SJCRH30 (cell line): ENCODE results near the gene ZNF8. TPM values are rescaled to one million over a fixed set of nuclear protein-coding genes. Genes with fewer than 3 reads are reported as not detected.
A peak's percentile ranks its signal among the peaks of the same experiment; 100 is the strongest.

Source experiments
- DNase-seq, 2 experiments: peaks; one replicate each; pipeline ENCODE4 v3.0.0-alpha.2; 2015 to 2020
- H3K27ac ChIP-seq: fragments of 250-450 bp; sonication (Bioruptor Pico); 2 replicates; pipeline ENCODE4 v1.5.1; 2020; ENCODE audit warnings: mild to moderate bottlenecking, moderate library complexity
- H3K27me3 ChIP-seq: fragments of 250-450 bp; sonication (Bioruptor Pico); 2 replicates; pipeline ENCODE4 v1.5.1; 2020; ENCODE audit warnings: mild to moderate bottlenecking, moderate library complexity
- H3K36me3 ChIP-seq: fragments of 250-450 bp; sonication (Bioruptor Pico); 2 replicates; pipeline ENCODE4 v1.5.1; 2020; ENCODE audit warnings: mild to moderate bottlenecking, moderate library complexity
- H3K4me1 ChIP-seq: fragments of 250-450 bp; sonication (Bioruptor Pico); 2 replicates; pipeline ENCODE4 v1.5.1; 2020; ENCODE audit warnings: mild to moderate bottlenecking, moderate library complexity
- H3K4me3 ChIP-seq: fragments of 250-450 bp; sonication (Bioruptor Pico); 2 replicates; pipeline ENCODE4 v1.5.1; 2020; ENCODE audit warnings: mild to moderate bottlenecking, moderate library complexity
- H3K9me3 ChIP-seq: fragments of 250-450 bp; sonication (Bioruptor Pico); replicated peaks from 2 replicates; pipeline ENCODE4 v1.5.1; 2020; ENCODE audit warnings: mild to moderate bottlenecking, moderate library complexity
- total RNA-seq: library from RNA; depleted of rRNA; stranded (reverse); fragments of >200 nt; shearing (Covaris generic); gene quantifications from 2 replicates; pipeline ENCODE4 v1.2.3, GENCODE V29; 2014

ZNF8 gene
- total RNA-seq, 1 experiment from 2014 or later = 13.4 TPM

DNA sequence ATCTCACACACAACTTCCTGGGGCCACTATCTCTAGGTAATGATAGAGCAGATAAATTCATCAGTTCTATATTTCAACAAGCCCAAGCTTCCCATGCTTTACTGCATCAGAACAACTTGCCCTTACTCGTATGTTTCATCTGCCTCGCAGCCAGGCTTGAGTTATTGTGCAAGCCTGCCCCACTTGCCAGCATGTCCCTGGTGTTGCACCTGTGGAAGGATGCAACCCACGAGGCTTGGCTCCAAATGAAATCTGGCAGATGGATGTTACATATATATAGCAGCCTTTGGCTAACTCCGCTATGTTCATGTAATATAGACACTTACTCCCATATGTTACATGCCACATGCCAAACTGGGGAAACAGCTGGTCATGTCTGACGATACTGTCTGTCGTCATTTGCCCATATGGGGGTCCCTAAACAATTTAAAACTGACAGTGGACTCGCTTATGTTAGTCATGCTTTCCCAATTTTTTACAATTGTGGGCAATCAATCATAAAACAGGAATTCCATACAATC is 32.6 kb downstream of the ZNF8 start:
- Histone ChIP-seq H3K9me3 (peaks cover 7% of the 10 kb centered on the region), H3K4me1 (no peaks in the 10 kb centered on the region), H3K27me3 (no peaks in the 10 kb centered on the region), H3K36me3 (peaks cover 82% of the 10 kb centered on the region), H3K4me3 (no peak overlapping the region), H3K27ac (no peak overlapping the region)
- no peak for DNase-seq

DNA sequence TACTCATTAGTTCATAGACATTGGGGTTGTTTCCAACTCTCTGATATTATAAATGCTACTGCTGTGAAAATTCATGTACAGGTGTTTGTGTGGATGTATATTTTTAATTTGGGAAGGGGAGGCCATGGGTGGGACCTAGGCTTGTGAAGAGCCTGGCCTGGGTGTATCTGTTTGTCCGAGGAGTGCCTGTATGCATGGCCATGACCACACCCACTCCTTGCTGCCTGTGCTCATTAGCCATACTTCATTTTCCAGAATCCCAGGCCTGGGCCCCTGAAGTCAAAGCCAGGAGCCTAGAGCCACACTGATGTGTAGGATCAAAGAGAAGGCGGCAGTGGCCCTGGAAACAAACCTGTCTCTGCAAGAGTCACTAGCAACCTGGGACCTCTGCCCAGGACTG is 36.8 kb downstream of the ZNF8 start:
- Histone ChIP-seq H3K27ac (no peak overlapping the region), H3K4me1 (no peaks in the 10 kb centered on the region), H3K4me3 (no peak overlapping the region), H3K9me3 (no peaks in the 10 kb centered on the region; the same call in 1 of the 2 replicates), H3K27me3 (no peaks in the 10 kb centered on the region), H3K36me3 (peaks cover 47% of the 10 kb centered on the region)
- no peak for DNase-seq

DNA sequence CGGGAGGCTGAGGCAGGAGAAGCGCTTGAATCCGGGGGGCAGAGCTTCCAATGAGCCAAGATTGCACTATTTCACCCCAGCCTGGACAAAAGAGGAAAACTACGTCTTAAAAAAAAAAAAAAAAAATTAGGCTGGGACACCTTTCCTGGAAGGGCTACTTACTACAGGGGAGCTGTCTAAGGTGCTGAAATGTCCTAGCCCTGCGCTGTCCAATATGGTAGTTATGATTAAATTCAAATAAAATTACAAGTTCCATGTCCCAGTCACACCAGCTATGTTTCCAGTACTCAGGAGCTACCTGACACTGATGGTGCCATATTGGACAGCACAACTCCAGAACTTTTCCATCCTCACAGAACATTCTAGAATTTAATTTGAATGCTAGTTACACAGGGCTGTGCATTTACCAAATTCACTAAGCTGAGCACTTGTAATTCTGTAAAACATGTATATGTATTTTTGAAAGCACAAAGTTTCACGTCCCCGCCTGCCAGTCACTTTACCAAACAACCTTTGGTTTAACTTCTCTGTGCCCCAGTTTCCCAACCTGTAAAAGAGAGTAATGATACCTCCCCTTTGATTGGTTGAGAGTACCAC is 38.8 kb downstream of the ZNF8 start:
- Histone ChIP-seq H3K36me3 (peaks cover 30% of the 10 kb centered on the region), H3K4me3 (no peak overlapping the region), H3K27me3 (no peaks in the 10 kb centered on the region), H3K27ac (no peak overlapping the region), H3K9me3 (no peaks in the 10 kb centered on the region; the same call in 1 of the 2 replicates), H3K4me1 (no peaks in the 10 kb centered on the region)
- DNase-seq = peak; percentile 25 to 69

DNA sequence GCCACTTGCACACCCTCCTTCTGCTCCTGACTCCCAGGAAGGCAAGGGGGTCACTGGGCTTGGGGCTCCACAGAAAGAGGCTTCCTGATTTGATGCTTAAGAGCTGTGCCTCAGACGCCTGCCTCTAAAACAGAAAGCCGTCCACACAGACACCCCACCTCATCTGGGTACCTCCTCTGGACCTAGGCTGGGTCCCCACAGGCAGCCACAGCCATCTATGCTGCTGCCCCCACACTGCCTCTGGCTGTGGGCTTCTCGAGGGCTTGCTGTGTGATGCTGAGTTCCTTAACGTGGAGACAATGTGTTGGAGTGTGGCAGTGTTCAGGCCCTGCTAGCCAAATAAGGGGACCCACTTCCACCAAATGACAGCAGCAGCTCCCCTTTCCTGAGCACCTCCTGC is 39.5 kb downstream of the ZNF8 start:
- peaks cover 23% of the 10 kb centered on the region for H3K36me3 ChIP-seq
- no peaks in the 10 kb centered on the region for H3K27me3 ChIP-seq
- DNase-seq = no peak
- no peak overlapping the region for H3K4me3 ChIP-seq
- H3K4me1 ChIP-seq = no peaks in the 10 kb centered on the region
- H3K27ac ChIP-seq = no peak overlapping the region
- H3K9me3 ChIP-seq = no peaks in the 10 kb centered on the region; the same call in 1 of the 2 replicates

DNA sequence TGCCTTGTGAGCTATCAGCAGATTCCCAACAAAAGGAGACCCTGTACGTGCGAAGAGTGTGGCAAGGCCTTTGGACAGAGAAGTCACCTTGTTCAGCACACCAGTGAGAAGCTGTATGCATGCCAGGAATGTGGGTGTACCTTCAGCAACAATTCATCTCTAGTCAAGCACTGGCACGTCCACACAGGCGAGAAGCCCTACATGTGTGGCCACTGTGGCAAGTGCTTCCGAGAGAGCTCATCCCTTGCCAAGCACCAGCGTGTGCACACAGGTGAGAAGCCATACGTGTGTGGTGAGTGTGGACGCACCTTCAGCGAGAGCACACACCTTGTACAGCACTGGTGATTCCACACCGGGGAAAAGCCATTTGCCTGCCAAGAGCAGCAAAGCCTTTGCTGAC is 40.5 kb downstream of the ZNF8 start:
- Histone ChIP-seq H3K4me1 (no peaks in the 10 kb centered on the region), H3K27ac (no peak overlapping the region), H3K9me3 (no peaks in the 10 kb centered on the region), H3K36me3 (peaks cover 15% of the 10 kb centered on the region), H3K4me3 (no peak overlapping the region), H3K27me3 (no peaks in the 10 kb centered on the region)
- DNase-seq = no peak

DNA sequence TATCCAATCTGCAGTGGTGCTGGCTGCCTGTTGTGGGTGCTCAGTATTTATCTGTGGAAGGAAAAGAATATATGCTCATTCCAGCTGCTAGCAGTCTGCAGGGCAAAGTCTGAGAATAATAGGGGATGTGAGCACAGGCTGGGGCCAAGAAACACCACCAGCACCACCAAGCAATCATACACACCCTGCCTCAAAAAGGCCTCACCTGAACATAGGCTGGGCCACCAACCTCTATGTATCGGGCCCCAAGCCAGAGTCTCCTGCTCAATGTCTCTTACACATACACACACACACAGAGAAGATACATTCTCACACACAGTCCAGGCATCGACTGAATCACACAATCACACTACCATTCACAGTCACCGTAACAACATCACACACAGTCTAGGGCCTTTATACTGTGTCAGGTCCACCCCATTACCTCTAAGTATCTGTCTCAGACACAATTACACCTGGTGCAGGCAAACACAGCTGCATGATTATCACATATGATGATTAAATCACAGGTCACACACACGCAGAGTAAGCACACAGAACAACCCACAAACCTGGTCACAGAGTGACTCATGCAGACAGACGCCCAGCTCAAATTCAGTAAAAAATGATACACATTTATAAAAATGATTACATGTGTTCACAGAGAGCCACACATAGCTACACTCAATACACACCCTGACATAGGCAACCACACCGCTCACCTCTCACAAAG is 46.7 kb downstream of the ZNF8 start:
- H3K4me3 ChIP-seq = no peak overlapping the region
- H3K4me1 ChIP-seq = no peaks in the 10 kb centered on the region
- no peaks in the 10 kb centered on the region for H3K9me3 ChIP-seq
- H3K36me3 ChIP-seq = 0 out of 2 replicates have a peak, but pooled peaks cover 4% of the 10 kb centered on the region
- no peak overlapping the region for H3K27ac ChIP-seq
- no peaks in the 10 kb centered on the region for H3K27me3 ChIP-seq
- no peak for DNase-seq

DNA sequence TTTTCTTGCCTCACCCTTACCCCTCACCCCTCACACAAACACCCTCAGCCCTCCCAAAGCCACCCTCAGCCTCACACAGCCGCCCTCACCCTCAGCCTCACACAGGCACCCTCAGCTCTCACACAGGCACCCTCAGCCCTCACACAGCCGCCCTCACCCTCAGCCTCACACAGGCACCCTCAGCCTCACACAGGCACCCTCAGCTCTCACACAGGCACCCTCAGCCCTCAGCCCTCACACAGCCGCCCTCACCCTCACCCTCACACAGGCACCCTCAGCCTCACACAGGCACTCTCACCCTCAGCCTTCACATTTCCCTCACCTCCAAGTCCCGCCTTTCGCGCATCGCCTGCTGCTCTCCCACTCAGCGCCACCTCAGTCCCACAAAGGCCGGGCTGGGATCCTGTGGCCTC is 47.8 kb downstream of the ZNF8 start:
- Histone ChIP-seq H3K36me3 (0 out of 2 replicates have a peak, but pooled peaks cover 4% of the 10 kb centered on the region), H3K4me3 (peak overlapping the region; percentile 90), H3K27ac (peak overlapping the region; percentile 70; the same call in 1 of the 2 replicates), H3K4me1 (no peaks in the 10 kb centered on the region), H3K27me3 (no peaks in the 10 kb centered on the region), H3K9me3 (no peaks in the 10 kb centered on the region)
- no peak for DNase-seq

DNA sequence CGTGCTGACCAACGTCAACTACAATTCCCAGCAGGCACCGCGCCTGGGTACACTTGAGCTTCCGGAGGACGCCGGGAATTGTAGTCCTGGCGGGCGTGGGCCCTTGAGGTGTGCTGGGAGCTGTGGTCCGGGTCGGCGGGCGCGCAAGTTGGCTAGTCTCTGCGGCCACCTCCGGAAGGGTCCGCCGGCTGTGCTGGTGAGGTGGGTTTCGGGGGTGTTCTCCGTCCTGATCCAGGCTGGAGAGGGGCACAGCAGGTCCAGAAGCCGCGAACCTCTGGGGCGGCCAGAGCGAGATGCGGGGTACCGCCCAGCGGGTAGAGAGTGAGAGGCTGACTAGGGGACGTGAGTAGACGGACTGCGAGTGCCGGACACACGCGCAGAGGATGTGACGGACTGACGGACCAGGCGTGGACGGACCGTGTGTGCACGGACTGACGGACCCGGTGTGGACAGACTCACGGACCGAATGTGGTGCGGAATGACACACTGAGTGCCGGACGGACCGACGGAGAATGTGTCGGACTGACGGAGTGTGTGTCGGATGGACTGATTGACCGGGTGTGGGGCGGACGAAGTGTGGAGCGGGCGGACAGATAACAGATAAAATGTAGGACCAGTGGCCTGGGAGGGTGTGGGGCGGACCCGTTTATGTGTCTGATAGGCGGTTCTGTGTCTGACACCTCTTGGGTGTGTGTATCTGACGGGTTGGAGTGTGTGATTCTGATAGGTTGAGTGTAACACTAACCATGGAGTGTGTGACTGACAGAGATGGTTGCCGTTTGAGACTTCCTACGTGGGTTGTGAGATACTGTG is 48.4 kb downstream of the ZNF8 start, which contains the start of gene ZSCAN22:
Gene ZSCAN22 (plus strand): TSS at position 81 of the 813 bp plus-strand sequence. CDS start 7,809 bp downstream, outside the sequence.
- Histone ChIP-seq H3K27me3 (no peaks in the 10 kb centered on the region), H3K9me3 (no peaks in the 10 kb centered on the region), H3K4me1 (no peaks in the 10 kb centered on the region), H3K36me3 (0 out of 2 replicates have a peak, but pooled peaks cover 4% of the 10 kb centered on the region), H3K4me3 (peak within 1 kb of the TSS; percentile 90), H3K27ac (peak within 1 kb of the TSS; percentile 70)
- peak; percentile 96 to 97 for DNase-seq

DNA sequence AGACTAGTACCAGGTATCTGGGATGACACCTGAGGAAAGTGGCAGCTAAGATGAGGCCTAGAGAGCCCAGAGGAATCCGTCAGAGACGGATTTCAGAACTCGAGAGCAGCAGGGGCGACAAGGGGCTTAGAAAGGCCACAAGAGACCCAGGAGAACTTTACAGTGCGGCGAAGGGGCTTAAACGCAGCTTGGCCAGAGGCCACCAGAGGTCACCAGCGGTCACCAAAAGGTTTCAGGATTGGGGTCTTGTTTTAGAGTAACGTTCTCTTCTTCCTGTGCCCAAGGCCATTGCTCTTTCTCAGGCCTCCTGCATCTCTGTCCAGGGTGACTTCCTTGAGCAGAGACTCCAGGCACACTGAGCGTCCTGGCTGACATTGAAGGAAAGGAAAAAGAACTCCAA is 50.2 kb downstream of the ZNF8 start:
- H3K9me3 ChIP-seq = no peaks in the 10 kb centered on the region
- DNase-seq = peak; percentile 31 to 59
- H3K27ac ChIP-seq = no peak overlapping the region
- no peaks in the 10 kb centered on the region for H3K36me3 ChIP-seq
- no peaks in the 10 kb centered on the region for H3K27me3 ChIP-seq
- no peak overlapping the region for H3K4me3 ChIP-seq
- H3K4me1 ChIP-seq = no peaks in the 10 kb centered on the region

DNA sequence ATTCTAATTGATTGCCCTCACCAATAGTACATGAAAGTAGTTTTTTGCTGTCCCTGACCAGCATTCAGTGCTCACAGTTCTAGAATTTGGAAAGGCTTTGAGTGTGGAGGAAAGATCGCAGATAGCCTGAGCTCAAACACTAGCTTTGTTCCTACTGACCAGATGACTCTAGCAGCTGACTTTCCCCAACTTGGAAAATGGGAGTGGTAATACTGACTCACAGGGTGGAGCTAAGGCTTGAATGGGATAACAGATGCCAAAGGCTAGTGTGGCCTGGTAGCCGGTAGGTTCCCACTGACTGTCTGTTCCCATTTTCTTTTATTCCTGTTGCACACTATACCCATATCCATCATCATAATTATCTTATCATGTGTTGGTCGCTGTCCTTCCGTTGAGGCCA is 51.7 kb downstream of the ZNF8 start:
- peak in 1 of 2 experiments; percentile 25 for DNase-seq

DNA sequence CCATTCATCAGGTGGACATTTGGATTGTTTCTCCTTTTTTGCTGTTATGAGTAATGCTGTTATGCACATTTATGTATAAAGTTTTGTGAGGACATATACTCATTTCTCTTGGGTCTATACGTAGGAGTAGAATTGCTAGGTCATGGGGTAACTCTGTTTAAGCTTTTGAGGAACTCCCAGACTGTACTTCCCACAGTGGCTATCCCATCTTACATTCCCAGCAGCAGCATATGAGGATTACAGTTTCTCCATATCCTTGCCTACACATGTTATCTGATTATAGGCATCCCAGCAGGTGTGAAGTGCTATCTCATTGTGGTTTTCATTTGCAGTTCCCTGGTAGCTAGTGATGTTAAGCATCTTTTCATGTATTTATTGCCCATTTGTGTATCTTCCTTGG is 53.9 kb downstream of the ZNF8 start:
- Histone ChIP-seq H3K36me3 (peaks cover 11% of the 10 kb centered on the region; the same call in 1 of the 2 replicates), H3K4me3 (no peak overlapping the region), H3K9me3 (no peaks in the 10 kb centered on the region), H3K27ac (no peak overlapping the region), H3K4me1 (no peaks in the 10 kb centered on the region), H3K27me3 (no peaks in the 10 kb centered on the region)
- DNase-seq = no peak

More for the DNA sequence above, 51.7 kb downstream of the ZNF8 start:
- Histone ChIP-seq H3K27ac (no peak overlapping the region), H3K9me3 (no peaks in the 10 kb centered on the region), H3K36me3 (peaks cover 1% of the 10 kb centered on the region; the same call in 1 of the 2 replicates), H3K27me3 (no peaks in the 10 kb centered on the region), H3K4me1 (no peaks in the 10 kb centered on the region), H3K4me3 (no peak overlapping the region)

DNA sequence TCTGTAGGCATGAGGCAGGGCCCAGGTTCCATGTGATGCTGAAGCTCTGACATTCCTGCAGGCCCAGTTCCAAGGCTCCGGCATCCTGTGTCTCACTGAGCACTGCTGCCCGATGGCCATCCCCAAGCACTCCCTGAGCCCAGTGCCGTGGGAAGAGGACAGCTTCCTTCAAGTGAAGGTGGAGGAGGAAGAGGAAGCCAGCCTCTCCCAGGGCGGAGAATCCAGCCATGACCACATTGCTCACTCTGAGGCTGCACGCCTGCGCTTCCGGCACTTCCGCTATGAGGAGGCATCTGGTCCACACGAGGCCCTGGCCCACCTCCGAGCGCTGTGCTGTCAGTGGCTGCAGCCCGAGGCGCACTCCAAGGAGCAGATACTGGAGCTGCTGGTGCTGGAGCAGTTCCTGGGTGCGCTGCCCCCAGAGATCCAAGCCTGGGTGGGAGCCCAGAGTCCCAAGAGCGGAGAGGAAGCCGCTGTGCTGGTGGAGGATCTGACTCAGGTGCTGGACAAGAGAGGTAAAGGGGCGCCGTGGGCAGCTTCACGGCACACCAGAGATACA is 56.0 kb downstream of the ZNF8 start:
- no peak for DNase-seq
- no peak overlapping the region for H3K27ac ChIP-seq
- peaks cover 21% of the 10 kb centered on the region for H3K36me3 ChIP-seq
- no peaks in the 10 kb centered on the region for H3K9me3 ChIP-seq
- no peaks in the 10 kb centered on the region for H3K27me3 ChIP-seq
- no peaks in the 10 kb centered on the region for H3K4me1 ChIP-seq
- no peak overlapping the region for H3K4me3 ChIP-seq

DNA sequence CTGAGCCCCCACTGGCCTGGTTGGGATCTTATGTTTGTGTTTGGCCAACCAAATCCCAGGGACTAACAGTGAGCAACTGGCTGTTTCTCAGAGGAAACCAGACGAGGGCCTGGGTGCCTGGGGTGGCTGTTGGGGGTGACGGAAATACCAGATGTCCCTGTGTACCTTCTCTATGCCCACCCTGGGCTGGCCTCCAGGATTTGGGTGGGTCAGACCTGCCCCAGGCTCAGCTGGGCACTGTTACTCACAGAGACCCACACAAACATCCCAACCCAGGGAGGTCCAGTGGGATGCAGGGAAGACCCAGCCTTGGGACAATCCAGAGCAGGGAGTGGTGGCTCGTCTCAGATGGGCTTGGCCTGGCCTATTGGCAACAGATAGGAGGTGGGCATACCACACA is 56.9 kb downstream of the ZNF8 start:
- Histone ChIP-seq H3K4me1 (no peaks in the 10 kb centered on the region), H3K36me3 (peaks cover 21% of the 10 kb centered on the region), H3K27ac (no peak overlapping the region), H3K9me3 (no peaks in the 10 kb centered on the region), H3K27me3 (no peaks in the 10 kb centered on the region), H3K4me3 (no peak overlapping the region)
- no peak for DNase-seq

DNA sequence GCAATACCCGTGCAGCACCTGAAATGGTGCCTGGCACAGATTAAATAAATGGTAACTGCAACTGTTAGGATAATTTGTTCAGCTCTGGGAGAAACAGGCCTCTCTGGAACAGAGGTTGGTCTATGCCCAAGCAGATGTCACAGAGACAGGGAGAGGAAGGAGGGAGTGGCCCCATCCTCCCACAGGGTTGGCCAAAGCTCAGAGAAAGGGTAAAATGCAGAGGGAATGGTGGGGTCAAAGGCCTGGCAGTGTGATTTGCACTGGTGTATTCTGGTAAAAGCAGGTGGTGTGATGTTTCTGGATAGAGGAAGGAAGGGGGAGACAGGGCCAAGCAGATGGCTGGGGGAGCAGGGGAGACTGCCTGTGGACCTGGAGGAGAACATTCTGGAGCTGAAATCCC is 57.5 kb downstream of the ZNF8 start:
- H3K4me3 ChIP-seq = no peak overlapping the region
- H3K4me1 ChIP-seq = no peaks in the 10 kb centered on the region

More for the DNA sequence above, 57.5 kb downstream of the ZNF8 start:
- Histone ChIP-seq H3K27me3 (no peaks in the 10 kb centered on the region), H3K36me3 (peaks cover 21% of the 10 kb centered on the region), H3K9me3 (no peaks in the 10 kb centered on the region), H3K27ac (no peak overlapping the region)
- DNase-seq = no peak
